SIG-M5 (cell line): ENCODE data around the gene BRCA1.
A peak's percentile ranks its signal among the peaks of the same experiment; 100 is the strongest.

ENCODE experiments used
- DNase-seq: peaks from one replicate; lab custom pipeline; 2025; lab: John Stamatoyannopoulos, UW

Gene BRCA1

GRCh38 chr17:43025290-43025657 lies 99.9 kb downstream of the BRCA1 start:
- no peak for DNase-seq

DNA sequence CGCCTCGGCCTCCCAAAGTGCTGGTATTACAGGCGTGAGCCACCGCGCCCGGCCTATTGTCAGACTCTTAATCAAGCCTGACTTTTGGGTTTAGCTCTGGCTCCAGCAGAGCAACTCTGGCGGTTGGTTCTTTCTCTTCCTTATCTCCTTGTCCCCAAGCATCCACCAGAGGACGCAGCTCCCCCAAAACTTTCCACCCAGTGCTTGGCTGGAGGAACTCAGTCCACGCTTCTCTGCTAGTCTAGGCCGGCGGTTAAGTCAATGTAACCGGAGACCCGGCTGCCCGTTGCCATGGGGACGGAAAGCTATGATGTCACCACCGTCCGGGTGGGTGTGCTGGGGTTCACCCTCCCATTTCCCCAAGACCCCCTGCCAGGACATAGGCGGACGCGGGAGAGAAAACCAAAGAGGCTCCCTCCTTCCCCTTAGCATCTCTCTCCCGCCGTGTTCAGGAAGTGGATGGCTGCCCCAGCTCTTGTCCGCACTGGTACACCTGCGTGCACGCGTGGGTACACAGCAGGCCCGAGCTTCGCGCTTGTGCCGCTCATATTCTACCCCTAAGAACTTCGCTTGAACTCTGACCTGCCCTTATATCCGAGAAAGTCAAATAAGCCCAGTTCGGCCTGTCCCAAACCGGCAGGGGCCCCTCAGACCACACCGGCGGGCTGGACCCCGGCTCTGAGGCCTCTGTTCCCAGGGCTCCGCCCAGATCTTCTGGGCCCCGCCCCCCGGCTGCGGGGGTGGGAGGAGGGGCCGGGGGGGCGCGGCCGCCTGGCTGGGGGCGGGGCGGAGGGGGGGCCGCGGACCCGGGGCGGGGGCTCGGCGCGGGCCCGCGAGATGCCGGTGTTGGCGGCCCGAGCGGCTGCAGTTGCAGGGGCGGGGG lies 100.5 kb downstream of the BRCA1 start, which contains the start of gene RND2:
Gene RND2 (plus strand): TSS at position 825 of the 883 bp plus-strand sequence. CDS start 117 bp downstream, outside the sequence.
- DNase-seq = peak; percentile 90

DNA sequence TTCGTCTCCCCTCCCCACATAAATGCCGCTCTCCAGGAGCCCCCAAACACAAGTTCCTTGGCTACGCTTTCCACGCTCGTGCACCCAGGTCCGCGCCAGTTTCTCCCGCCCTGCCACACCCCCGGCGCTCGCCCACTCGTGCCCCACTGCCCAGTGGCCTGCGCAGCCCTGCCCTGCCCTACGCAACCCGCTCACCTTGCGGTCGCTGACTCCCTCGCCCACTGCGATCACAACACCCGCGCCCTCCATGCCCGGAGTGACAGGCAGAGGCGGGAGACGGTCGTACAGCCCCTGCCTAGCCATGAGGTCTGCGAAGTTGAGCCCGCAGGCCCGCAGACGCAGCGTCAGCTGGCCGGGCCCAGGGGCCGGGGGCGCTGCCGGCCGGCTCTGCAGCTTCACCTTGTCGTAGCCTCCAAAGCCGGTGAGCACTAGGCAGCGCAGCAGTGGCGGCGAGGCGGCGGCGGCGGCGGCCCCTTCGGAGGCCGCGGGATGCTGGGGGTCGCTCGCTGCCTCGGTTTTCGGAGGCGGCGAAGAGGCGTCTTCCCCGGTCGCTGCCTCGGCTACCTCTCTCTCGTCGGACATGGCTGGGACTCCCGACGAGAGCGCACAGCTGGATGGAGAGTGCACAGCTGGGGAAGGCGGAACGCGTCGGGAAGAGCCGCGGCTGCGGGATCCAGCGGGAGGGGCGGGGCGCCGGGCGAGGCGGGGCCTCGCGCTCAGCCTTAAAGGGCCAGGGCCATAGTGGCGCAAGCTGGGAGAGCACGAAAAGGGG lies 103.2 kb downstream of the BRCA1 start, which contains the start of gene VAT1:
Gene VAT1 (minus strand): TSS at position 645 of the 772 bp plus-strand sequence. CDS start 63 bp downstream, at position 582.
- DNase-seq = no peak

DNA sequence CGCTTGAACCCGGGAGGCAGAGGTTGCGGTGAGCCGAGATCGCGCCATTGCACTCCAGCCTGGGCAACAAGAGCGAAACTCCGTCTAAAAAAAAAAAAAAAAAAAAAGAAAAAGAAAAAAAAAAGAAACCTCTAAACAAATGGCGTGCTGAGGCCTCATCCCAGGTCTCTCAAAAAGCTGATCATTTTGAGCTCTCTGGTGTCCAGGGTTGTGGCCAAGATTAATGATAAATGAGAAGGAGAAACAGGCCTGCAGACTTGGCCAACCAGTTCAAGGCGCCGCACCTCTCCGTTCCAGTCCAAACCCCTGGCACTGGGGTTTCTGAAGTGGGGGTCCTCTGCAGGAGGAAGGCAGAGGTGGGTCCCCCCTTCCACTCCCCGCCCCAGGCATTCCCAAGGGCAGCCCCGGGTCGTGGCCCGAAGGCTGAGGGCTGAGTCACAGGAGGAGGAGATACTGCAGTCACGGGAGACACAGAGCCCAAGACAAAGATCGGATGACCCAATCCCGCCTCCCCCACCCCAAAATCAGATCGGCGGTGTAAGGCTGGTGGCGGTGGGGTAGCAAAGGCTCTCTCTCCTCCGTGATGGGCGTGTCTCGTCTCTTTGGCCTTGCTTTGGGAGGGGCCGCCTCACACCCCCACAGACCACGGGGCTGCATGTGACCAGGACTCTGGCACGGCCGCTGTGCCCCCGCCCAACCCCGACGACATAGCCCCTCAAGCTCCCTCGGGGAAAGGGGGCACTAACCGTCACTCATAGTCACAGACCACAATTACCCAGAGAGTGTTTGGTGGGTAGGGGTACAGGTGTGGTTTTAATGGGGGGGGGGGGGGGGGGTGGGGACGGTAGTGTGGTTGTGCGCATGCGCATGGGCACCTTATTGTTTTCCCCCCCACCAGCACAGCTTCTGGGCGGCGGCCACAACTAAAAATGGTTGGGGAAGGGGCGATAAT lies 104.1 kb downstream of the BRCA1 start:
- no peak for DNase-seq

GRCh38 chr17:43020030-43020621 lies 105.0 kb downstream of the BRCA1 start:
- no peak for DNase-seq

- no peak for DNase-seq
These were observed 105.7 kb downstream of the BRCA1 start for GRCh38 chr17:43019418-43019817.

GRCh38 chr17:43018932-43019331 lies 106.2 kb downstream of the BRCA1 start:
- peak; percentile 92 for DNase-seq

GRCh38 chr17:43018008-43018853 lies 106.9 kb downstream of the BRCA1 start:
- no peak for DNase-seq

DNA sequence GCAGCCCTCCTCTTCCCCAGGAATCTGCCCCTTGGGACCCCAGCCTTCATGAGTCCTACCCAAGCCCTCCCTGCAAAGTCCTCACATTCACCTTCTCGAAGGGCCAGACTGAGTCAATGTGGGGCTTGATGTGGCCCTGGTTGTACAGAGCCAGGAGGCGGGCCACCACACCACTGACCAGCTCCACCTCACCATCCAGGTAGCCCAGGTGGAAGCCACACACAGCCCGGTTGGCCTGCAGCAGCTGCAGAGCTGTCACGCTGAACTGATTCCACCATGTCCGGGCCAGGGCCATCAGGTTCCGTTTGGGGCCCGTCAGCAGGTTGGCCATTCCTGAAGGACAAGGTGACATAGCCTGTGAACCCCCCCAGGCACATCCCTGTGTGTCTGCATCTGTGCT lies 108.9 kb downstream of the BRCA1 start:
- no peak for DNase-seq

- DNase-seq = no peak
These were observed 109.6 kb downstream of the BRCA1 start for GRCh38 chr17:43015579-43015978.

- no peak for DNase-seq
These were observed 110.3 kb downstream of the BRCA1 start for GRCh38 chr17:43014649-43015542.

DNA sequence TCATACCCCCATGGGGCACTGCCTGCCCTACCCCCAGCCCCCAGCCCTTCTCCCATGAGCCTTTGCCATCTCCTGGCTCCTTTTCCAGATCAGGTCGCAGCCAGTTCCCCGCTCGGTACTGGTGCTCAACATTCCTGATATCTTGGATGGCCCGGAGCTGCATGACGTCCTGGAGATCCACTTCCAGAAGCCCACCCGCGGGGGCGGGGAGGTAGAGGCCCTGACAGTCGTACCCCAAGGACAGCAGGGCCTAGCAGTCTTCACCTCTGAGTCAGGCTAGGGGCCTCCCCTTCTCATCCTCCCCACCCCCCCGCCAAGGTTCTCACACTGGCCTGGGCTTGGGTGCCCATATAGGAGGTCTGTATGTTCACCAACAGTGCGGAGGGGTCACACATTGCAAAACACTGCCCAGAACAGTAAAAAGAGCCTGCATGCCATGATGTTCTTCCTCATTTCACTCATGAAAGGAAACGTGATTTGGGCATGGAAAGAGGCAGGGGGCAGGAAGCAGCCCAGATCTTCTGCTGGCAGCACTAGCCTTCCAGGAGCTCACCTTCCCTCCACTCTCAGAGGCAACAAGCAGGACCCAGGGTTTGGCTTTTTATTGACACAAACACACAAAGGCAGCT lies 111.0 kb downstream of the BRCA1 start:
- no peak for DNase-seq

DNA sequence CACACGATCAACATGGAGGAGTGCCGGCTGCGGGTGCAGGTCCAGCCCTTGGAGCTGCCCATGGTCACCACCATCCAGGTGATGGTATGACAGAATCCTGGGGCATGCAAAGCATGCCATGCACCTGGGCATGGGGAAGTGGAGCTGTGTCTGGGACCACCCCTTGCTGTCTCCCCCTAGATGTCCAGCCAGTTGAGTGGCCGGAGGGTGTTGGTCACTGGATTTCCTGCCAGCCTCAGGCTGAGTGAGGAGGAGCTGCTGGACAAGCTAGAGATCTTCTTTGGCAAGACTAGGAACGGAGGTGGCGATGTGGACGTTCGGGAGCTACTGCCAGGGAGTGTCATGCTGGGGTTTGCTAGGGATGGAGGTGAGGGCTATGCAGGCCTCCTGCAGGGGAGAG lies 111.9 kb downstream of the BRCA1 start:
- DNase-seq = no peak

DNA sequence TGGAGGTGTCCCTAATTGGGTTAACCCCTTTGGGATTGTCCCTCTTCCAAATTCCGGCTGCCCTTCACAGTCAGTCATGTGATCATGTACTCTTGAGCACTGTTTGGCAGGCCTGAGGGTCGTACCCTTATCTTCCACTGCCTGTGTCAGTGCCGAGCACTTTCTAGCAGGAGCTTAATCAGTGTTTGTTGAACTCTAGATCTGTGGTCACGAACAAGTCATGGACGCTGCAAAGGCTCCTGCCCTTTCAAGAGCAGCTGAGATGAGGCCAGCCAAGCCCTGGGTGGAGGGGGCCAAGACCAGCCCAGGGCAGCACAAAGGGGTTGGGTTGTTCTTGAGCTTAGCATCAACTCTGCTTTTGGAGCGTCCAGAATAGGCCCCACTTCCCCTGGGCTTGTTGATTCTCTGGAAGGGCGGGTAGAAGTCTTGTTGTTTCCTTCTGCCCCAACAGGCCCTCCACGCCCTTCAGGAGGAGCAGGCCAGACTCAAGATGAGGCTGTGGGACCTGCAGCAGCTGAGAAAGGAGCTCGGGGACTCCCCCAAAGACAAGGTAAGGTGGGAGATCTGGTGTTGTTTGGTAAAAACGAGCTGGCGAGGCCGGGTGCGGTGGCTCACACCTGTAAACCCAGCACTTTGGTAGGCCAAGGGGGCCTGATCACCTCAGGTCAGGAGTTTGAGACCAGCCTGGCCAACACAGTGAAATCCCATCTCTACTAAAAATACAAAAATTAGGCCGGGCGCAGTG lies 113.3 kb downstream of the BRCA1 start:
- no peak for DNase-seq

- DNase-seq = no peak
These were observed 114.4 kb downstream of the BRCA1 start for GRCh38 chr17:43010667-43011308.

DNA sequence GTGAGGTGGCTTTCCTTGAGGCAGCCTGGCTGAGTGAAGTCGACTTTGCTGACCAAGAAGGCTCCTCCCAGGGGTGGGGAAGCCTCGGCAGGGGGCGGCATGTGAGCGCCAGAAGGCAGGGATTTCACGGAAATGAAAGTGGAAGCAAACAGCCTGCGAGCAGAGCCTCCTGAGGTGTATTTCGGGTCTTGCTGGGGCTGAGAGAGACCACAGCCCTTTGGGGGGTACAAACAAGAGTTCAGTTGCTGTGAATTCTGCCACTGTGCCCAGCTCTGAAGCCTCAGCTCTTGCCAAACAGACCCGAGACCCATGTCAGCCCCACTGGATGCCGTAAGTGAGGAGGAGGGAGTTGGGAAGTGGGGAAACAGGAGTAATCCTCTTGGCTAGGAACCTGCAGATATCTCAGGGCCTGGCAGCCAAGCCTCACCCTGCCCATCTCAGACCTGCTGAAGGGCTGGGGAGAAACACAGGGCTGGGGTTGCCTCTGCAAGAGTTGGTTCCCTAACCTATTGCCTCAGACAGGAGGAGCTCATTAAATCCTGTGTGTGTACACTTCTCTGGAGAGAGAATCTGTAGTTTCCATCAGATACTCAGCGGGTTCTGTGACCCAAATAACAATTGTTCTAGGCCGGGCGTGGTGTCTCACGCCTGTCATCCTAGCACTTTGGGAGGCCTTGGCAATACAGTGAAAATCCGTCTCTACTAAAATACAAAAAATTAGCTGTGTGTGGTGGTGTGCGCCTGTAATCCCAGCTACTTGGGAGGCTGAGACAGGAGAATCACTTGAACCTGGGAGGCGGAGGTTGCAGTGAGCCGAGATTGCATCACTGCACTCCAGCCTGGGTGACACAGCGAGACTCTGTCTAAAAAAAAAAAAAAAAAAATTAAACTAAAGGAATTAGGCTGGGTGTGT lies 118.3 kb downstream of the BRCA1 start, which contains the start of gene IFI35:
Gene IFI35 (plus strand): TSS at position 146 of the 913 bp plus-strand sequence. CDS start 164 bp downstream, at position 310.
- peak; percentile 49 for DNase-seq
